Activated T-cell treated with anti-CD3 and anti-CD28 coated beads, Interleukin-2, amount 50 U/mL, for 4 hours (primary cell): ENCODE results near the gene IGFBP3. TPM values are rescaled to one million over a fixed set of nuclear protein-coding genes. Genes with fewer than 3 reads are reported as not detected.
A peak's percentile ranks its signal among the peaks of the same experiment; 100 is the strongest.
"Not testable (repeated sequence)": the region's sequence is repeated elsewhere in the genome, so short reads cannot be mapped to it uniquely, and the experiment has no call there.

Experiments
- ATAC-seq, 2 donors: fragments of 200-7000 bp; cut with Tn5 transposase; one replicate each; pipeline ENCODE4 v1.10.0; 2021
- DNase-seq: peaks from one replicate; pipeline ENCODE4 v3.0.0-alpha.2; 2020
- H3K27me3 Mint-ChIP-seq: one replicate; pipeline ENCODE4 v1.8.0; 2021; ENCODE audit warnings: low read depth, mixed read lengths
- H3K36me3 Mint-ChIP-seq: one replicate; pipeline ENCODE4 v1.8.0; 2022; ENCODE audit warnings: mixed read lengths; ENCODE audit not compliant: insufficient read depth
- H3K4me1 Mint-ChIP-seq: one replicate; pipeline ENCODE4 v1.8.0; 2021; ENCODE audit warnings: low read depth, mixed read lengths
- H3K4me3 Mint-ChIP-seq: one replicate; pipeline ENCODE4 v1.8.0; 2021; ENCODE audit warnings: mild to moderate bottlenecking, moderate library complexity, mixed read lengths
- H3K9me3 Mint-ChIP-seq: one replicate; pipeline ENCODE4 v1.8.0; 2021; ENCODE audit warnings: mixed read lengths
- total RNA-seq, 3 donors: library from RNA; stranded (reverse); gene quantifications; one replicate each; pipeline ENCODE4 v1.2.1, GENCODE V29; 2021

The IGFBP3 gene, protein sequence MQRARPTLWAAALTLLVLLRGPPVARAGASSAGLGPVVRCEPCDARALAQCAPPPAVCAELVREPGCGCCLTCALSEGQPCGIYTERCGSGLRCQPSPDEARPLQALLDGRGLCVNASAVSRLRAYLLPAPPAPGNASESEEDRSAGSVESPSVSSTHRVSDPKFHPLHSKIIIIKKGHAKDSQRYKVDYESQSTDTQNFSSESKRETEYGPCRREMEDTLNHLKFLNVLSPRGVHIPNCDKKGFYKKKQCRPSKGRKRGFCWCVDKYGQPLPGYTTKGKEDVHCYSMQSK
- total RNA-seq = under 1 TPM; 0.33 to 0.87 (median 0.48) TPM

DNA sequence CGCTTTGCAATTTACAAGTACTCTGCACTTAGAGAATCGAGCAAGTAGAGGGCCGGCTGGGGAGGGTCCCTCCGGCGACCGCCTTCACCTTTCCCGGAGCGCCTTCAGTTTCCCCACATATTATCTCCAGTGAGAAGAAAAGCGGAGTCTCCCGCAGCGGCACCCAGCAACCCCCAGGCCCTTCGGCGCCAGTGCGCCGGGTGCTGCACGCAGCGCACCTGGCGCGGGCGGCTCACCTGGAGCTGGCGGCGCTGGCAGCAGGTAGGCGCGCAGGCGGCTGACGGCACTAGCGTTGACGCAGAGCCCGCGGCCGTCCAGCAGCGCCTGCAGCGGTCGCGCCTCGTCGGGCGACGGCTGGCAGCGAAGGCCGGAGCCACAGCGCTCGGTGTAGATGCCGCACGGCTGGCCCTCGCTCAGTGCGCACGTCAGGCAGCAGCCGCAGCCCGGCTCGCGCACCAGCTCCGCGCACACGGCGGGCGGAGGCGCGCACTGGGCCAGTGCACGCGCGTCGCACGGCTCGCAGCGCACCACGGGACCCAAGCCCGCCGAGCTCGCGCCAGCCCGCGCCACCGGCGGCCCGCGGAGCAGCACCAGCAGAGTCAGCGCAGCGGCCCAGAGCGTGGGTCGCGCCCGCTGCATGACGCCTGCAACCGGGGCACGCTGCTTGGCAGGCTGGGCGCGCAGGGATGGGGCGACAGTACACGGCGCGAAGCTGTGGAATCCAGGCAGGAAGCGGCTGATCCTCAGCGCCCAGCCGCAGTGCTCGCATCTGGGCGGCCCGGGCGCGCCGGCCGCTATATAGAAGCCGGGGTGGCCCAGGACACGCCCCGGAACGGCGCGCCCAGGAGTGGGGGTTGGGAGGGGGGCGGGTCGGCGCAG lies at the start of gene IGFBP3:
Gene IGFBP3, minus strand, starts transcription at position 771 of the 879 bp plus-strand sequence. Its CDS starts 132 bp downstream, at position 639.
- Mint-ChIP-seq H3K9me3 (no peaks in the 10 kb centered on the region), H3K4me1 (peaks cover 21% of the 10 kb centered on the region), H3K27me3 (peaks cover 76% of the 10 kb centered on the region), H3K4me3 (peak within 1 kb of the TSS; percentile 72), H3K36me3 (no peaks in the 10 kb centered on the region)
- ATAC-seq (peak; percentile 54 to 66), DNase-seq (peak; percentile 14)

DNA sequence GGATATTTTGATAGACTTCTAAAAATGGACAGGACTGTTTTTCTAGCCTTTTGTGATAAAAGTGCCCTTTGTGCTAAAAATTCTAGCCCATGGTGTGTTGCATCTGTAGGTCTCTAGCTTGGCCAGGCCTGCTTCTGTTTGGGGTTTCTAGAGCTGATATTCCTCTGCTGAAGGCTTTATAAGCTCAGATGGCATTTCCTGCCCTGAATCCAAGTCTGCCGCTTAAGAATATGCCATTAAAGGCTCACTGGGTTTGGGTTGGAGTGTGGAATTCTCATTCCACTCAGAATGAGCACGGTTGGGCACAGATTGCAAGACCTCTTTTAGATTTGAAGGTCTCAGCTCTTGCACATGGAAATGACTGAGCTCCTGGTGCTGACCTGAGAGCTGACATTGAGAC lies 49.4 kb upstream of the IGFBP3 start:
- Mint-ChIP-seq H3K4me1 (no peaks in the 10 kb centered on the region), H3K4me3 (no peak overlapping the region), H3K36me3 (no peaks in the 10 kb centered on the region), H3K9me3 (no peaks in the 10 kb centered on the region), H3K27me3 (no peaks in the 10 kb centered on the region)
- ATAC-seq (no peak), DNase-seq (no peak)

DNA sequence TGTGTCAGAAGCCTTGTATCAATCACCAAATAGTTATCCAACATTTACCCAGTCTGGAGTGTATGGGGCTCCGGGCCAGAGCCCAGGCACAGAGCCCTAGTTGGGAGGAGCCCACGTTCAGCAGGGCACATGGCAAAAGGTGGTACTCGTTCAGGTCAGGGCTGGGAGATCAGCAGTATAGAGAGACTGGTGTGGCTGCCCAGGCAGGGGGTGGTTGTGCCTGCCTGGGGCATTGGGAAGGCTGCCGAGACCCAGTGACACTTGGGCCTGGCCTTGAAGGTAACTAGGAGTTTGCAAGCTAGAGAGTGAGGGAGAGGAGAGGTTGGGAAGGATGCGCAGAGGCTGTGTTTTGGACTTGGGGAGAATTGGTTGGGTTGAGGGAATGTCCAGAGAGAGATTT lies 48.9 kb upstream of the IGFBP3 start:
- H3K9me3 Mint-ChIP-seq = no peaks in the 10 kb centered on the region
- no peaks in the 10 kb centered on the region for H3K36me3 Mint-ChIP-seq
- H3K4me3 Mint-ChIP-seq = no peak overlapping the region
- no peak for DNase-seq
- no peaks in the 10 kb centered on the region for H3K4me1 Mint-ChIP-seq
- no peak for ATAC-seq
- no peaks in the 10 kb centered on the region for H3K27me3 Mint-ChIP-seq

DNA sequence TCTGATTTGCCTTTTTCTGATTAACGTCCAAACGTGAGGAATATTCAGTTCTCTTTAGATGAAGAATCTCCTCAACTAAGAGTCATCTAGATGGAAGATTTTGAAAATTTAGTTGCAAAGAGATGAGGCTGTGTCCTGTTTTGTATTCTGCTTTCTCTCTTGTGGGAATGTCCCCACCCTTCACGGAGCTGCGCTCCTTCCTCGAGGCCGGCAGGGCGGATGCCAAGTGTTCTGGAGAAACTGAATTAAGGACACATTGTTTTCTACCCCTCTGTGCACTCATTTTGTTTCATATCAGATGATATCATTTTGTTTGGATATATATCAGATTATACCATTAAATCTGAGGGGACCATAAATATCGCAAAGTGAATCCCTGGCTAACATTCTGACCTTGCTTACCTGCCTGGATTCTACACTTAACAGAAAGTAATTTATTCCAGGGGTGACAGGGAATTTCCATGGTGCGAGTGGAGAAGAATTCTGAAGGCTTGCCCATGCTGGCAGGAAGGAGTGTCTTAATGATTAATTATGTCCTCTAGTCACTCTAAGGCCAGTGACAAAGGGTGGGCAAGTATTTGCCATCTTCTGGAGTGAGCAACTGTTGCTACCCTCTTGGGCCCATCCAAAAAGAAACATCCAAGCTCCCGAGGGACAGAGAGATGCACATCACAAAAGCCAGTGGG lies 47.9 kb upstream of the IGFBP3 start:
- Mint-ChIP-seq H3K9me3 (no peaks in the 10 kb centered on the region), H3K4me1 (no peaks in the 10 kb centered on the region), H3K4me3 (no peak overlapping the region), H3K36me3 (no peaks in the 10 kb centered on the region), H3K27me3 (no peaks in the 10 kb centered on the region)
- ATAC-seq (no peak), DNase-seq (no peak)

DNA sequence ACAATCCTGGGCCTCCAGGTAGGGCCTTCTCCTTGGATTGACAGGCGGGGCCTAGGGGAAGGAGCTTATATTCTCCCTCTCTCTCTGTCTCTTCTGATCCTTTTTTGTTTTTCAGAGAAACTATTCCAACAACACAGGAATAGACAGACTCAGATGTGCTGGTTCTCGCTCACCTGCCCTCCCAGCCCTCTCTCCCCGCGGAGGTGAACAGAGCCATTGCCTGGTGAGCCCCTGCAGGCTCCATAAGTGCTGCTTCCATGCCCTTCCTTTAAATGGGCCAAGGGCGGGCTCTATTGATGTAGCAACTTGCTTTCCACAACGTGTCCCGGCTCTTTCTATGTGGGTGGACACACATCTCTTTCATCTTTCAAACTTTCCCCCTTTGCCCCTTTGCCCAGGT lies 47.2 kb upstream of the IGFBP3 start:
- no peak for DNase-seq
- Mint-ChIP-seq H3K9me3 (no peaks in the 10 kb centered on the region), H3K4me1 (no peaks in the 10 kb centered on the region), H3K36me3 (peaks cover 2% of the 10 kb centered on the region), H3K27me3 (no peaks in the 10 kb centered on the region), H3K4me3 (no peak overlapping the region)
- no peak for ATAC-seq

DNA sequence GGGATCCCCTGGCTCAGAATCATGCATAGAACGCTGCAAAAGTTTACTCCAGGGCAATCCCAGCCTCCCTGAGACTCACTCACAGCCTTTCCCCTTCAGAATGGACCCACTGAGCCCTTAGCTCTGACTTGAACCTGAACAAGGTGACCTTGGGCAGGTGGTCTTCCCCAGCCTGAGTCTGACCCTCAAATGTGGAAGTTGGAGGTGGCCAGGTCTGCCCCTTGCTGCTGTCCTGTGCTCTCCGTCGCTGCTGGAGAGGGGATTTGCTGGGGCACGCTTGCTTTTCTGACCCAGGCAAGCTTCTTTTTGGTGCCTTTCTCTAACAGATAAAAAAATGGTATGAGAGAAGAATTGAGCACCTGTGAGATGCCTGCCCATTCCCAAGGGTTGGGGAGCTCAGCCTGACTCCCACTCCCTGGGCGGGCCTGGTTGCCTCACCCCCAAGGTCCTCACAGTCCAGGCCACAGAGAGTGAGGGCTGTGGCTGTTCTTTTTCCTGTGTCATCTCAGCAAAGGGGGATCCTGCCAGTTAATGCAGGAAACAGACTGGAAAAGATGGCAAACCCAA lies 46.6 kb upstream of the IGFBP3 start:
- H3K36me3 Mint-ChIP-seq = peaks cover 2% of the 10 kb centered on the region
- H3K4me1 Mint-ChIP-seq = no peaks in the 10 kb centered on the region
- no peak for ATAC-seq
- DNase-seq = no peak
- H3K9me3 Mint-ChIP-seq = no peaks in the 10 kb centered on the region
- H3K4me3 Mint-ChIP-seq = no peak overlapping the region
- H3K27me3 Mint-ChIP-seq = no peaks in the 10 kb centered on the region

DNA sequence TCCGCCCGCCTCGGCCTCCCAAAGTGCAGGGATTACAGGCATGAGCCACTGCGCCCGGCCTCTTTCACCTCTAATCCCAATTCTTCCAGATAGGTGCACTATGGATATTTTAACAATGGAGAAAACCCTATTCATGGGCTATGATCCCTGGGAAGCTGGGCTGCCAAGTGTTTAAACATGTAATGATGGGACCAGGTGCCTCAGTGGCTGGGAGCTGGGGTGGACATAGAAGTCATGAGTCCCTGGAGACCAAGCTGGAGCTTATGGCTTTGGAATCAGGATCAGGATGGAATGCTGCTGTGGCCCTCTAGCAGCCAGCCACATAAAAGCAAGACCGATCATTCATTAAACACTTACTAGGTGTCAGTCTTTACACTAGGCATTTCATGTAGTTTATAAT lies 41.8 kb upstream of the IGFBP3 start:
- peaks cover 2% of the 10 kb centered on the region for H3K36me3 Mint-ChIP-seq
- no peak overlapping the region for H3K4me3 Mint-ChIP-seq
- H3K9me3 Mint-ChIP-seq = no peaks in the 10 kb centered on the region
- no peaks in the 10 kb centered on the region for H3K4me1 Mint-ChIP-seq
- no peaks in the 10 kb centered on the region for H3K27me3 Mint-ChIP-seq
- DNase-seq (no peak), ATAC-seq (no peak)

DNA sequence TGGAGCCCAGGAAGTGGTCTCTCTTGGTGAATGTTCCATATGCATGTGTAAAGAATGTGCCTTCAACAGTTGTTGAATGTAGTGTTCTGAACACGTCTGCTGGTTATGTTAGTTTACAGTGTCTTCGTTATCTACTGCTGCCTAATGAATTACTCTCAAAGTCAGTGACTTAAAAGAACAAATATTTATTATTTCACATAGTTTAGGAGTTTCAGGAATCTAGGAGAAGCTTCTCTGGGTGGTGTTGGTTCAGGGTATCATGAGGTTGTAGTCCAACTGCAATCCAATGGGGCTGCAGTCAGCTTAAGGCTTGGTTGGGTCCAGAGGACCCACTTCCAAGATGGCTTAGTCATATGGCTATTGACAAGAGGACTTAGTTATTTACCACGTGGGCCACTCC lies 36.6 kb upstream of the IGFBP3 start:
- DNase-seq (no peak), ATAC-seq (no peak)
- H3K27me3 Mint-ChIP-seq = no peaks in the 10 kb centered on the region
- H3K4me1 Mint-ChIP-seq = no peaks in the 10 kb centered on the region
- no peak overlapping the region for H3K4me3 Mint-ChIP-seq
- H3K9me3 Mint-ChIP-seq = peaks cover 4% of the 10 kb centered on the region
- no peaks in the 10 kb centered on the region for H3K36me3 Mint-ChIP-seq

DNA sequence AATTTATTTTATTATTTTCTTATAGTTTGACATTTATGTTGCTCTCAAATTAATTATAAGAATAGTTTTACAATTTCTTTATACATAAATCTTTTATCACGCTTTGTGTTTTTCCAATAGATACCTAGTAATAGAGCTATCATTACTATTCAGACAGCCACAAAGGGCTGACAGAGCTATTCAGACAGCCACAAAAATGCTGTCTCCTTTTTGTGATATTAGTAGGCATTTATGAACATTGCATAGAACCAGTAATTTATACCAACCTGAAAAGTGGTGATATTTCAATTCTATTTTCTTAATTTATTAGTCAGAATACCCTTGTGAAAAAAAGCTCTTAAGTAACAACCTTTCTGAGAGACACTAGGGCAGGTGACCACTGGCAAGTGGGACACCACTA lies 34.2 kb upstream of the IGFBP3 start:
- H3K27me3 Mint-ChIP-seq = no peaks in the 10 kb centered on the region

DNA sequence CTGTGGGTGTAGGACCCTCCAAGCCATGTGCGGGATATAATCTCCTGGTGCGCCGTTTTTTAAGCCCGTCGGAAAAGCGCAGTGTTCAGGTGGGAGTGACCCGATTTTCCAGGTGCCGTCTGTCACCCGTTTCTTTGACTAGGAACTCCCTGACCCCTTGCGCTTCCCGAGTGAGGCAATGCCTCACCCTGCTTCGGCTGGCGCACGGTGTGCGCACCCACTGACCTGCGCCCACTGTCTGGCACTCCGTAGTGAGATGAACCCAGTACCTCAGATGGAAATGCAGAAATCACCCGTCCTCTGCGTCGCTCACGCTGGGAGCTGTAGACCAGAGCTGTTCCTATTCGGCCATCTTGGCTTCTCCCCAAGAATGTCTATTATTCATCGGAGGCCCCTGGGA lies 32.0 kb upstream of the IGFBP3 start:
- H3K4me1 Mint-ChIP-seq, ATAC-seq, H3K4me3 Mint-ChIP-seq, DNase-seq, H3K36me3 Mint-ChIP-seq, H3K27me3 Mint-ChIP-seq: not testable (repeated sequence)
- peaks cover 11% of the 10 kb centered on the region for H3K9me3 Mint-ChIP-seq

More for the DNA sequence above, 34.2 kb upstream of the IGFBP3 start:
- Mint-ChIP-seq H3K36me3 (no peaks in the 10 kb centered on the region), H3K9me3 (peaks cover 7% of the 10 kb centered on the region), H3K4me1 (no peaks in the 10 kb centered on the region), H3K4me3 (no peak overlapping the region)
- DNase-seq (no peak), ATAC-seq (no peak)

DNA sequence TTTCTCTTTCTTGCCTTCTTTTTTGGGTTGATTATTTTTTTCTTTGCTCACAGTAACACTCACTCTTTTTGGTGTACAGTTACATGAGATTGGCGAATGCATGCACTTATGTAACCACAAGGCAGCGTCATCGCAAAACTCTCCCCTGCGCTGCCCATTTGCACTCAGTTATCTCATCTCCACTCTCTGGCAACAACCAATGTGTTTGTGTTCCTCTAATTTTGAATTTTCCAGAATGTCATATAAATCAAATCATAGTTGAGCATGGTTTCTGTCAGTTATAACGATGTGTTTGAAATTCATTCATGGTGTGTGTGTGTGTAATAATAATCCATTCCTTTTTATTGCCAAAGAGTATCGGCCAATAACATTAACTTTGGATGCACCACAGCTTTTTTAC lies 23.0 kb upstream of the IGFBP3 start:
- DNase-seq (no peak), ATAC-seq (no peak)
- peaks cover 17% of the 10 kb centered on the region for H3K4me1 Mint-ChIP-seq
- no peaks in the 10 kb centered on the region for H3K36me3 Mint-ChIP-seq
- no peak overlapping the region for H3K4me3 Mint-ChIP-seq
- H3K27me3 Mint-ChIP-seq = no peaks in the 10 kb centered on the region
- peaks cover 6% of the 10 kb centered on the region for H3K9me3 Mint-ChIP-seq

DNA sequence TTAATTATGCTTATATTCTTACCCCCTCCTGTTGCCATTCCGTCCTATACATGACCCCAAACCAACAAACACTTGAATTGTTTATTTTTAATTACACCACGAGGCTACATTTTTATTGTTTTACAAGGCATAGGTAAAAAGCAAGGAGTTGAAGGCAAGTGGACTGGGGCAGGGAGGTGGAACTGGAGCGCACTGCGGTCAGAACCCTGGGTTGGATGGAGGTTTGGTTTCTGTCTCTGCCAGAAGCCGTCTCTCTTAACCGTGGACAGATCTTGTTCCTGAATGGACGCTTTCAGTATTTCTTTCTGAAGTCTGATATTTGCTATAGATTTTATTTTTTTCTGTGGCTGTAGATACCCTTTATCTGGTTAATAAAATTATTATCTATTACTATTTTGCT lies 19.9 kb upstream of the IGFBP3 start:
- peaks cover 17% of the 10 kb centered on the region for H3K4me1 Mint-ChIP-seq
- H3K27me3 Mint-ChIP-seq = peaks cover 7% of the 10 kb centered on the region
- no peaks in the 10 kb centered on the region for H3K36me3 Mint-ChIP-seq
- H3K4me3 Mint-ChIP-seq = peak overlapping the region; percentile 82
- no peak for ATAC-seq
- H3K9me3 Mint-ChIP-seq = peaks cover 6% of the 10 kb centered on the region
- DNase-seq = no peak

DNA sequence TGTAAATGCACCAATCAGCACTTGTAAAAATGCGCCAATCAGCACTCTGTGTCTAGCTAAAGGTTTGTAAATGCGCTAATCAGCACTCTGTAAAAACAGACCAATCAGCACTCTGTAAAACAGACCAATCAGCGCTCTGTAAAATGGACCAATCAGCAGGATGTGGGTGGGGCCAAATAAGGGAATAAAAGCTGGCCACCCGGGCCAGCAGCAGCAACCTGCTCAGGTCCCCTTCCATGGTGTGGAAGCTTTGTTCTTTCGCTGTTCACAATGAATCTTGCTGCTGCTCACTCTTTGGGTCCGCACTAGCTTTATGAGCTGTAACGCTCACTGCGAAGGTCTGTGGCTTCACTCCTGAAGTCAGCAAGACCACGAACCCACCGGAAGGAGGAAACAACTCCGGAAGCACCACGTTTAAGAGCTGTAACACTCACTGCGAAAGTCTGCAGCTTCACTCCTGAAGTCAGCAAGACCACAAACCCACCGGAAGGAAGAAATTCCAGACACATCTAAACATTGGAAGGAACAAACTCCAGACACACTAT lies 19.2 kb upstream of the IGFBP3 start:
- peak; percentile 75 to 76 for ATAC-seq
- not testable (repeated sequence) for H3K9me3 Mint-ChIP-seq, H3K27me3 Mint-ChIP-seq

DNA sequence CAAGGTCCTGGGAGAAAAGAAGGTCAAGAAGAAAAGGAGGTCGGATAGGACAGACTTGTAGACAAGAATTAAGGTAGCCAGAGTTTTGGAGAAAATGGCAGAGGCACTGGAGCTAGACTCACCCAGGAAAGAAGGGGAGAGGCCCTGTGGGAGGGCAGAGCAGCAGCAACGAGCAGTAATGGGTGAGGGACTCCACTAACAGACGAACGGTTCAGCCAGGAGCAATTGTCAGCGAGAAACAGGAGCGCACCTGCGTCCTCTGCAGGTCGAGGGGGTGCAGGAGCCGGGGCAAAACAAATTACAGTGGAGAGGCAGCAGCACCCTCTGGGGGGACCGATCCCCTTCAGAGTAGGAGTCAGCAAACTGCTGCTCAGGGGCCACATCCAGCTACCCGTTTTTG lies 18.5 kb upstream of the IGFBP3 start:
- H3K4me1 Mint-ChIP-seq = peaks cover 17% of the 10 kb centered on the region
- H3K9me3 Mint-ChIP-seq = peaks cover 6% of the 10 kb centered on the region
- DNase-seq = no peak
- peaks cover 8% of the 10 kb centered on the region for H3K27me3 Mint-ChIP-seq
- no peaks in the 10 kb centered on the region for H3K36me3 Mint-ChIP-seq
- no peak for ATAC-seq
- H3K4me3 Mint-ChIP-seq = no peak overlapping the region

More for the DNA sequence above, 19.2 kb upstream of the IGFBP3 start:
- Mint-ChIP-seq H3K4me3 (peak overlapping the region; percentile 82), H3K4me1 (peaks cover 17% of the 10 kb centered on the region)
- H3K36me3 Mint-ChIP-seq, DNase-seq: not testable (repeated sequence)
